HG03103 (cell line): ENCODE data around the gene DRGX.

Experiments
- ATAC-seq: cut with Tn5 transposase; IDR thresholded peaks from one replicate; pipeline ENCODE4 v1.9.1; 2021; ENCODE audit warnings: low read depth; ENCODE audit not compliant: unreplicated experiment

The DRGX gene

DNA sequence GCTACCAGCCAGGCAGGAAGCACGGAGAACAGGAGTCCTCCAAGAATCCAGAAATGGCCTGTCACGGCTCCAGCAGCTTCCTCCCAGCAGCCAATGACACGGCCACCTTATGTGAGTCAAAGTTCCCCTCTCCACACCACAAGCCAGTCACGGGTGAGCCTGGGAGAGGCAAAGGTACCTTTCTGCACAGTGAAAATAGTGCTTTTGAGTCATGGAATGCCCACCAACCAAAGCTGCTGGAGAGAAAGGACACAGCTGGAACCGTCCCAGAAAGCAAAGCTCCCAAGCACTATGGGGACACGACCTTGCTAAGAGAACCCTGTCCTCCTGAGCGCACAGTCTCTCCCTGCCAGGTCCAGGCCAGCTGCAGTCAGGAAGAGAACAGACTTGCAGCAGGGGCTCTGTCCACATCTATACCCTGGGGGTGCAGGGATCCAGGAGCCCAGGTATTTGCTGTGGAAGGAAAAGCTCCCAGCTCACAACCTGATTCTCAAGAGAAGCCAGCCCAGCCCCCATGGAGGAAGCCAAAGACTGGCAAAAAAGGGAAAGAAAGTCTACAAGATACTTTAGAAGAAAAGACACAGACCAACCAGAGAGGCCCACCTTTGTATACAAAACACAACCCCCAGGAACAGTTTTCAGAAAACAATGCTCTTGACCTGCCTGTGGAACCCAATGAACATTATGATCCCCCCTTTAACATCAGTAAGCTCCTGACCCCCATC is 72.6 kb downstream of the DRGX start:
- ATAC-seq = no peak

DNA sequence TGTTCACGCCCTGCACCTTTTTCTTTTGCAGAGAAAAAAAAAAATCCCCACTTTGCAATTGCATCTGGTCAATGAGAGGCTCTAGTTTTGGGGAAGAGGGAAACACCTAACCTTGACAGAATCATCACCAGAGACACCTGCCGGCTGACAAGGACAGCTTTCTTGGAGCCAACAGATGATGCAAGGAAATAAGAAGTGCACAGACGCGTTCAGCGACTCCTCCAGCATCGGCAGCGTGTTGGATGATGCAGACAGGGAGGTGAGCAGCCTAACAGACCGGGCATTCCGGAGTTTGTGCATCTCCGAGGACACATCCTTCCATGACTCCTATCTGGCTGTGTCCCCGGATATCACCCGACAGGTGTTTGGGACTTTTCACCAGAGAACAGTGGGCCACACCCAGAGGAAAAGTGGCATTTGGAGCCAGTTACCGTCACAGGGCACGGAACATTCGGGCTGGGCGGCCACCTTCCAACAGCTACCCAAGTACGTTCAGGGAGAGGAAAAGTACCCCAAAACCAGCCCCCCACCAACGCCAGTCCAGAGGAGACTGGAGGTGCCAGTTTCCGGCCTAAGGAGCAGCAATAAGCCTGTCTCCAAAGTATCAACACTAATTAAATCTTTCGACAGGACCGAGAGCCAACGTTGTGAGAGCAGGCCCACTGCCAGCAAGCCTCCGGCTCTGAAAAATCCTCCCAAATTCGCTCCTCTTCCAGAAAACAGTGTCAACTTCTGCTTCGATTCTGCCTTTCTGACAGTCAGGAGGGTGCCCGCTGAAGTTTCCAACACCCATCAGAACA is 73.3 kb downstream of the DRGX start:
- ATAC-seq = no peak

DNA sequence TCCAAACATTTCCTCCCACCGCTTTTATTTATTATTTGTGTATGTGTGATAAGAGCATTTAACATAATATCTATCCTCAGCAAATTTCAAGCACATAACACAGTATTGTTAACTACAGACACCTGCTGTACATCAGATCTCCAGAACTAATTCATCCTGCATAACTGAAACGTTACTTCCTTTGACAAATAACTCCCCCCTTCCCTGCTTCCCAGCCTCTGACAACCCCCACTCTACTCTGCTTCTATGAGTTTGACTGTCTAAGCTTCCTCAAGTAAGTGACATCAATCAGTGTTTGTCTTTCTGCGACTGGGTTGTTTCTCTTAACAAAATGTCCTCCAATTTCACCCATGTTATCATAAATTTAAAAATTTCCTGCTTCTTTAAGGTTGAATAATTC is 74.9 kb downstream of the DRGX start:
- ATAC-seq = no peak

DNA sequence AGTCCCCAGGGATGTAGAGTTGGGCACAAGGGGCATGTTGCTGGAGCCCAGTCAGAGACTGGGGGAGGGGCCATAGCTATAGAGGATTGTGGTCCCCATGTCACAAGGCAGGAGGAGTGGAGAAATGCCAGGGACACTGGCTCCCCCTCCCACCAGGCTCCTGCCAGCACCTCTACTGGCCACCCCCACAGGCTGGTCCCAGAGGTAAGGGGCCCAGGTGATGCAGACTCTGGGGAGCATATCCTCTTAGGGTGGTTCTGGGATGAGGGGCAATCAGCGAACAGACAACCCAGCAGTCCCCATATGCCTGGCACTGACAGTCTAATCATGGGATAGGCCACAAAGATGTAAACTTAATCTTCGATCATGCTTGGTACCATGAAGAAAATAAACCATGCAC is 75.7 kb downstream of the DRGX start:
- ATAC-seq = no peak

DNA sequence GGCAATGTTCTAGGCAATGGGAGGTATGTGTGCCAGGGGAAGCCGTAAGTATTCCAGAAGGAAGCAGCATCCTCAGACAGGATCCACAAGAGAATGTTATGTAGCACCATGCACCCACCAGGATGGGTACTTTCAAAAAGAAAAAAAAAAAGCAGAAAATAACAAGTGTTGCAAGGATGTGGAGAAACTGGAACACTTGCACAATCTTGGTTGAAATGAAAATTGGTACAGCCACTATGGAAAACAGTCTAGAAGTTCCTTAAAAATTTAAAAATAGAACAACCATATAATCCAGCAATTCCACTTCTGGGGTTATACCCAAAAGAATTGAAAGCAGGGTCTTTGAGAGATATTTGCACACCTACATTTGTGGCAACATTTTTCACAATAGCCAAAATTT is 76.7 kb downstream of the DRGX start:
- ATAC-seq = no peak

DNA sequence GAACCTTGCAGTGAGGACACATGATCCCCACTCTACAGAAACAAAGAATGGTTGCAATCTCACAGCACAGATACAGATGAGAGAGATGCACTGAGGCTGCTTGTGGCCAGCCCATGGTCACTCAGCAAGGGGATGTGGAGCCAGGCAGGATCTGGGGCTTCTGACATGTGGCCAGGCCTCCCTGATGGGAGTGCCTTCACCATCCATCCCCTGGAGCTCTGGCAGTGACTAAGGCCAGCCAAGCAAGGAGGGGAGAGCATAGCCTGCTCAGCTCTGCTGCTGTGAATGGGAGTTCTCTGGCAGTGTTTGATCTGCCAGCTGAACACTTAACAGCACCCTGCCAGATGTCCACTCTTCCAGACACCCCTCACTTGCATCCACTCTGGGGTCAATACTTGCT is 77.1 kb downstream of the DRGX start:
- ATAC-seq = no peak

DNA sequence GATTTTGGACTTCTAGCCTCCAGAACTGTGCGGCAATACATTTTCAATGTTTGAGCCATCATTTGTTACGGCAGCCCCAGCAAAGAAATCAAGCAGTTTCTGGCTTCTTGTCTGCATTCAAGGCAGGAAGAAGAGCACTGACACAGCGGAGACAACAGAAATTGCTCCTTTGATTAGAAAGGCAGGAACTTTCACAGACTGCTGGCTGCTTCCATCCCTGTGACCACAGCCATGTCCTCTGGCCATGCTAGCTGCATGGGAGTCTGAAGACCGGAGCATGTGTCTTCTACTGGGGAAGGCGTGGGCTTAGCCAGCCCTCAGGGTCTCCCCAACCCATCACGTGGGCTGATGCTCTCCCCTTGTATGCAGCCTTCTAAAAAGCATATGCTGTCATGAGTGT is 77.9 kb downstream of the DRGX start:
- ATAC-seq = no peak

DNA sequence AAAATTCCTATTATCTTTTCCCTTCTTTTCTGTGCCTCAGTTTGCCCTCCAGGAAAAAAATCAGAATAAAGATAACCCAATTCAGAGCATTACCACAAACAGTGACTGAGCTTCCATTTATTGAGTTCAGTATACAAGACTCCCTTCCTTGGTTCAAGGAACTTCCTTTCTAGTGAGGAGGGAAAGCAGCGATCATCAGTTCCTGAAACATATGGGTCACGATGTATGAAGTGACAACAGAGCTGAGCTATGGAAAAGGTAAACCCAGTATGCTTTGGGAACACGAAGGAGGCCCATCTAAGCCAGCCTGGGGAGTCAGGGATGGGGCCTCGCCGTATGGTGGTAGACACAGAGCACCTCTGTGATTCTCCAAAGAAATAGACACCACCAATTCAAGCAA is 81.1 kb downstream of the DRGX start:
- ATAC-seq = no peak
